ENCODE results near the gene MTA1. TPM values are rescaled to one million over a fixed set of nuclear protein-coding genes. Genes with fewer than 3 reads are reported as not detected.

Gene MTA1
- total RNA-seq, 1 donor from 2014 or later: 192 TPM

GRCh38 chr14:105398726-105399465, 20.7 kb upstream of the MTA1 start:
- DNase-seq (ENCODE audit: missing footprints) (peak; percentile 58), ATAC-seq (peak; percentile 52)
- intact Hi-C loops (cut with DNase I): loop anchor here (1.0 to 2.0 kb wide), 2 partner anchors 16 to 91 kb away; no protein-coding TSS in a partner anchor

GRCh38 chr14:105399466-105399775, 20.2 kb upstream of the MTA1 start:
- intact Hi-C loops (cut with DNase I): loop anchor here (2.0 kb wide), 1 partner anchor 15 kb away; no protein-coding TSS in a partner anchor
- peak; percentile 15 for ATAC-seq
- peak; percentile 53 for DNase-seq (ENCODE audit: missing footprints)

GRCh38 chr14:105400016-105400415, 19.6 kb upstream of the MTA1 start:
- intact Hi-C loops (cut with DNase I): no loop called here
- no peak for ATAC-seq
- no peak for DNase-seq (ENCODE audit: missing footprints)

GRCh38 chr14:105401699-105402098, 17.9 kb upstream of the MTA1 start:
- intact Hi-C loops (cut with DNase I): no loop called here

GRCh38 chr14:105408592-105408991, 11.0 kb upstream of the MTA1 start:
- ATAC-seq (no peak), DNase-seq (ENCODE audit: missing footprints) (peak; percentile 48)
- intact Hi-C loops (cut with DNase I): no loop called here

More at GRCh38 chr14:105401699-105402098, 17.9 kb upstream of the MTA1 start:
- DNase-seq (ENCODE audit: missing footprints) (peak; percentile 57), ATAC-seq (no peak)

- intact Hi-C loops (cut with DNase I): no loop called here
- DNase-seq (ENCODE audit: missing footprints) (no peak), ATAC-seq (no peak)
Observed at GRCh38 chr14:105409364-105409763, 10.3 kb upstream of the MTA1 start.

GRCh38 chr14:105410642-105411016, 9.0 kb upstream of the MTA1 start:
- DNase-seq (ENCODE audit: missing footprints) (no peak), ATAC-seq (no peak)
- intact Hi-C loops (cut with DNase I): no loop called here

GRCh38 chr14:105411017-105411941, 8.3 kb upstream of the MTA1 start:
- peak; percentile 40 for ATAC-seq

GRCh38 chr14:105411985-105412770, 7.4 kb upstream of the MTA1 start:
- ATAC-seq (no peak), DNase-seq (ENCODE audit: missing footprints) (no peak)
- intact Hi-C loops (cut with DNase I): no loop called here

More at GRCh38 chr14:105411017-105411941, 8.3 kb upstream of the MTA1 start:
- intact Hi-C loops (cut with DNase I): no loop called here
- DNase-seq (ENCODE audit: missing footprints): peak; percentile 77

- no peak for DNase-seq (ENCODE audit: missing footprints)
- no peak for ATAC-seq
- intact Hi-C loops (cut with DNase I): no loop called here
Observed at GRCh38 chr14:105412771-105413543, 6.7 kb upstream of the MTA1 start.

- peak; percentile 56 for ATAC-seq
- DNase-seq (ENCODE audit: missing footprints): no peak
- intact Hi-C loops (cut with DNase I): no loop called here
Observed at GRCh38 chr14:105413544-105413886, 6.1 kb upstream of the MTA1 start.

- DNase-seq (ENCODE audit: missing footprints): peak; percentile 89
- ATAC-seq: peak; percentile 84
- intact Hi-C loops (cut with DNase I): loop anchor here (2.0 kb wide), 1 partner anchor 16 kb away; the partner anchor contains the start of gene TEX22
Observed at GRCh38 chr14:105414456-105415371, 4.9 kb upstream of the MTA1 start.

GRCh38 chr14:105415481-105416428, 3.9 kb upstream of the MTA1 start:
- DNase-seq (ENCODE audit: missing footprints): no peak
- intact Hi-C loops (cut with DNase I): loop anchor here (2.0 kb wide), 1 partner anchor 17 kb away; the partner anchor contains the start of gene TEX22

GRCh38 chr14:105416671-105417070, 3.0 kb upstream of the MTA1 start:
- intact Hi-C loops (cut with DNase I): no loop called here
- ATAC-seq: no peak
- no peak for DNase-seq (ENCODE audit: missing footprints)

More at GRCh38 chr14:105415481-105416428, 3.9 kb upstream of the MTA1 start:
- ATAC-seq: no peak

- ATAC-seq (no peak), DNase-seq (ENCODE audit: missing footprints) (no peak)
- intact Hi-C loops (cut with DNase I): no loop called here
Observed at GRCh38 chr14:105417690-105418121, 1.9 kb upstream of the MTA1 start.
